Neural cell (in vitro differentiated cells): ENCODE results near the gene ADK. TPM values are rescaled to one million over a fixed set of nuclear protein-coding genes. Genes with fewer than 3 reads are reported as not detected.
"Not testable (repeated sequence)": the region's sequence is repeated elsewhere in the genome, so short reads cannot be mapped to it uniquely, and the experiment has no call there.

Source experiments
- H2AFZ ChIP-seq: fragments of 200-600, 300-800 bp; sonication (generic), shearing (Covaris generic); 2 replicates; pipeline ENCODE4 v1.6.0; 2014; ENCODE audit warnings: low read depth, mild to moderate bottlenecking, antibody characterized with exemption, low read length, moderate library complexity
- H3F3A ChIP-seq: fragments of 200-600 bp; shearing (Covaris generic); 2 replicates; pipeline ENCODE4 v1.6.1; 2016; ENCODE audit warnings: mild to moderate bottlenecking, moderate library complexity, mixed read lengths, antibody characterized with exemption, low read length; ENCODE audit not compliant: insufficient read depth, poor library complexity, severe bottlenecking
- H3K27ac ChIP-seq: fragments of 200-600, 300-800 bp; sonication (generic), shearing (Covaris generic); 2 replicates; pipeline ENCODE4 v1.5.1; 2014; ENCODE audit warnings: mild to moderate bottlenecking, low read length, moderate library complexity
- H3K27me3 ChIP-seq: fragments of 300-800, 200-600 bp; sonication (generic), shearing (Covaris generic); 2 replicates; pipeline ENCODE4 v1.6.0; 2014; ENCODE audit warnings: mild to moderate bottlenecking, low read depth, low read length, moderate library complexity; ENCODE audit not compliant: insufficient read depth
- H3K36me3 ChIP-seq: fragments of 300-800, 200-600 bp; sonication (generic), shearing (Covaris generic); 2 replicates; pipeline ENCODE4 v1.5.1; 2014; ENCODE audit warnings: mild to moderate bottlenecking, antibody characterized with exemption, low read length, moderate library complexity; ENCODE audit not compliant: insufficient read depth
- H3K4me2 ChIP-seq: fragments of 300-800, 200-600 bp; sonication (generic), shearing (Covaris generic); 2 replicates; pipeline ENCODE4 v1.6.0; 2014; ENCODE audit warnings: mild to moderate bottlenecking, low read length
- H3K4me3 ChIP-seq: fragments of 300-800, 200-600 bp; sonication (generic), shearing (Covaris generic); 2 replicates; pipeline ENCODE4 v1.5.1; 2014; ENCODE audit warnings: mild to moderate bottlenecking, low read length, moderate library complexity
- H3K79me2 ChIP-seq: fragments of 200-600 bp; shearing (Covaris generic); replicated peaks from 2 replicates; pipeline ENCODE4 v1.6.0; 2014; ENCODE audit warnings: mild to moderate bottlenecking, low read length, moderate library complexity; ENCODE audit not compliant: insufficient read depth
- H3K9ac ChIP-seq: fragments of 300-800, 200-600 bp; sonication (generic), shearing (Covaris generic); 2 replicates; pipeline ENCODE4 v1.6.1; 2016; ENCODE audit warnings: mild to moderate bottlenecking, low read length, mixed read lengths
- H3K9me2 ChIP-seq: fragments of 200-600 bp; shearing (Covaris generic); 2 replicates; pipeline ENCODE4 v1.6.1; 2016; ENCODE audit warnings: mild to moderate bottlenecking, low read length, mixed read lengths; ENCODE audit not compliant: insufficient read depth
- H3K9me3 ChIP-seq: fragments of 200-600, 300-800 bp; sonication (generic), shearing (Covaris generic); 2 replicates; pipeline ENCODE4 v1.6.1; 2016; ENCODE audit warnings: mild to moderate bottlenecking, mixed run types, low read length, moderate library complexity, mixed read lengths
- H4K20me1 ChIP-seq: fragments of 200-600 bp; shearing (Covaris generic); 2 replicates; pipeline ENCODE4 v1.6.1; 2016; ENCODE audit warnings: mild to moderate bottlenecking, mixed run types; ENCODE audit not compliant: insufficient read depth
- EP300 ChIP-seq: fragments of 450-650 bp; conservative IDR thresholded peaks from 2 replicates; pipeline ENCODE4 v1.6.1; 2014; ENCODE audit warnings: antibody characterized with exemption, mild to moderate bottlenecking, moderate library complexity; ENCODE audit not compliant: poor library complexity, severe bottlenecking
- EZH2 ChIP-seq: fragments of 200-600, 300-800 bp; shearing (Covaris generic), sonication (generic); IDR thresholded peaks from 2 replicates; pipeline ENCODE4 v1.6.1; 2014; ENCODE audit warnings: antibody characterized with exemption, low read length, borderline replicate concordance, mild to moderate bottlenecking; ENCODE audit not compliant: insufficient read depth, poor library complexity, severe bottlenecking
- MXI1 ChIP-seq: fragments of 450-650 bp; conservative IDR thresholded peaks from 2 replicates; pipeline ENCODE4 v1.6.1; 2014; ENCODE audit warnings: antibody characterized with exemption, mild to moderate bottlenecking; ENCODE audit not compliant: poor library complexity, severe bottlenecking
- POLR2AphosphoS5 ChIP-seq: IDR thresholded peaks from 2 replicates; pipeline ENCODE4 v1.6.1; 2012
- RAD21 ChIP-seq: fragments of 450-650 bp; conservative IDR thresholded peaks from 2 replicates; pipeline ENCODE4 v1.6.1; 2014; ENCODE audit warnings: antibody characterized with exemption, mild to moderate bottlenecking, moderate library complexity
- SMC3 ChIP-seq: fragments of 450-650 bp; conservative IDR thresholded peaks from 2 replicates; pipeline ENCODE4 v1.6.1; 2014; ENCODE audit warnings: antibody characterized with exemption, mild to moderate bottlenecking, moderate library complexity; ENCODE audit not compliant: poor library complexity
- TAF1 ChIP-seq: IDR thresholded peaks from 2 replicates; pipeline ENCODE4 v1.6.1; 2012; ENCODE audit warnings: low read depth
- polyA plus RNA-seq: library from polyadenylated mRNA; depleted of rRNA; stranded (reverse); fragments of >200 nt; gene quantifications from 2 replicates; pipeline ENCODE4 v1.2.3, GENCODE V29; 2014
- TF ChIP-seq, protein P1 (sequence below): IDR thresholded peaks from 2 replicates; pipeline ENCODE4 v1.6.1; 2012; ENCODE audit warnings: borderline replicate concordance
- TF ChIP-seq, protein P2 (sequence below): fragments of 450-650 bp; IDR thresholded peaks from 2 replicates; pipeline ENCODE4 v1.5.1; 2014; ENCODE audit warnings: antibody characterized with exemption, mild to moderate bottlenecking, moderate library complexity; ENCODE audit not compliant: poor library complexity, severe bottlenecking

Gene ADK
- polyA plus RNA-seq, 1 donor from 2014 or later = 19.5 TPM

- no peak overlapping the region for H3K27ac ChIP-seq
- H3K9me2 ChIP-seq = no peaks in the 10 kb centered on the region
- H3K79me2 ChIP-seq = no peaks in the 10 kb centered on the region
- no peak overlapping the region for H2AFZ ChIP-seq
- no peak overlapping the region for H3K4me2 ChIP-seq
- H4K20me1 ChIP-seq = no peaks in the 10 kb centered on the region
- no peaks in the 10 kb centered on the region for H3K9me3 ChIP-seq
- H3K36me3 ChIP-seq = no peaks in the 10 kb centered on the region
- H3K9ac ChIP-seq = no peak overlapping the region
- H3K27me3 ChIP-seq = no peaks in the 10 kb centered on the region
- peaks cover 4% of the 10 kb centered on the region for H3F3A ChIP-seq
- H3K4me3 ChIP-seq = no peak overlapping the region
- TF ChIP-seq, protein P1, sequence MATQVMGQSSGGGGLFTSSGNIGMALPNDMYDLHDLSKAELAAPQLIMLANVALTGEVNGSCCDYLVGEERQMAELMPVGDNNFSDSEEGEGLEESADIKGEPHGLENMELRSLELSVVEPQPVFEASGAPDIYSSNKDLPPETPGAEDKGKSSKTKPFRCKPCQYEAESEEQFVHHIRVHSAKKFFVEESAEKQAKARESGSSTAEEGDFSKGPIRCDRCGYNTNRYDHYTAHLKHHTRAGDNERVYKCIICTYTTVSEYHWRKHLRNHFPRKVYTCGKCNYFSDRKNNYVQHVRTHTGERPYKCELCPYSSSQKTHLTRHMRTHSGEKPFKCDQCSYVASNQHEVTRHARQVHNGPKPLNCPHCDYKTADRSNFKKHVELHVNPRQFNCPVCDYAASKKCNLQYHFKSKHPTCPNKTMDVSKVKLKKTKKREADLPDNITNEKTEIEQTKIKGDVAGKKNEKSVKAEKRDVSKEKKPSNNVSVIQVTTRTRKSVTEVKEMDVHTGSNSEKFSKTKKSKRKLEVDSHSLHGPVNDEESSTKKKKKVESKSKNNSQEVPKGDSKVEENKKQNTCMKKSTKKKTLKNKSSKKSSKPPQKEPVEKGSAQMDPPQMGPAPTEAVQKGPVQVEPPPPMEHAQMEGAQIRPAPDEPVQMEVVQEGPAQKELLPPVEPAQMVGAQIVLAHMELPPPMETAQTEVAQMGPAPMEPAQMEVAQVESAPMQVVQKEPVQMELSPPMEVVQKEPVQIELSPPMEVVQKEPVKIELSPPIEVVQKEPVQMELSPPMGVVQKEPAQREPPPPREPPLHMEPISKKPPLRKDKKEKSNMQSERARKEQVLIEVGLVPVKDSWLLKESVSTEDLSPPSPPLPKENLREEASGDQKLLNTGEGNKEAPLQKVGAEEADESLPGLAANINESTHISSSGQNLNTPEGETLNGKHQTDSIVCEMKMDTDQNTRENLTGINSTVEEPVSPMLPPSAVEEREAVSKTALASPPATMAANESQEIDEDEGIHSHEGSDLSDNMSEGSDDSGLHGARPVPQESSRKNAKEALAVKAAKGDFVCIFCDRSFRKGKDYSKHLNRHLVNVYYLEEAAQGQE = no peak
- TF ChIP-seq EP300 = no peak
- TF ChIP-seq TAF1 = no peak
- TF ChIP-seq, protein P2, sequence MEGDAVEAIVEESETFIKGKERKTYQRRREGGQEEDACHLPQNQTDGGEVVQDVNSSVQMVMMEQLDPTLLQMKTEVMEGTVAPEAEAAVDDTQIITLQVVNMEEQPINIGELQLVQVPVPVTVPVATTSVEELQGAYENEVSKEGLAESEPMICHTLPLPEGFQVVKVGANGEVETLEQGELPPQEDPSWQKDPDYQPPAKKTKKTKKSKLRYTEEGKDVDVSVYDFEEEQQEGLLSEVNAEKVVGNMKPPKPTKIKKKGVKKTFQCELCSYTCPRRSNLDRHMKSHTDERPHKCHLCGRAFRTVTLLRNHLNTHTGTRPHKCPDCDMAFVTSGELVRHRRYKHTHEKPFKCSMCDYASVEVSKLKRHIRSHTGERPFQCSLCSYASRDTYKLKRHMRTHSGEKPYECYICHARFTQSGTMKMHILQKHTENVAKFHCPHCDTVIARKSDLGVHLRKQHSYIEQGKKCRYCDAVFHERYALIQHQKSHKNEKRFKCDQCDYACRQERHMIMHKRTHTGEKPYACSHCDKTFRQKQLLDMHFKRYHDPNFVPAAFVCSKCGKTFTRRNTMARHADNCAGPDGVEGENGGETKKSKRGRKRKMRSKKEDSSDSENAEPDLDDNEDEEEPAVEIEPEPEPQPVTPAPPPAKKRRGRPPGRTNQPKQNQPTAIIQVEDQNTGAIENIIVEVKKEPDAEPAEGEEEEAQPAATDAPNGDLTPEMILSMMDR = no peak
- no peak for TF ChIP-seq SMC3
- no peak for TF ChIP-seq POLR2AphosphoS5
- TF ChIP-seq RAD21 = no peak
- no peak for TF ChIP-seq EZH2
- no peak for TF ChIP-seq MXI1
Observed at GRCh38 chr10:74558403-74558802, 407.4 kb downstream of the ADK start.

GRCh38 chr10:74558897-74559296 is 407.9 kb downstream of the ADK start:
- no peaks in the 10 kb centered on the region for H3K36me3 ChIP-seq
- no peak overlapping the region for H3K27ac ChIP-seq
- no peaks in the 10 kb centered on the region for H4K20me1 ChIP-seq
- H3F3A ChIP-seq = peaks cover 4% of the 10 kb centered on the region
- H3K27me3 ChIP-seq = no peaks in the 10 kb centered on the region
- H2AFZ ChIP-seq = no peak overlapping the region
- H3K4me3 ChIP-seq = no peak overlapping the region
- no peaks in the 10 kb centered on the region for H3K79me2 ChIP-seq
- H3K4me2 ChIP-seq = no peak overlapping the region
- no peak overlapping the region for H3K9ac ChIP-seq
- H3K9me3 ChIP-seq = no peaks in the 10 kb centered on the region
- TF ChIP-seq EP300 (no peak), TAF1 (no peak), SMC3 (no peak), MXI1 (no peak), EZH2 (no peak), RAD21 (no peak), POLR2AphosphoS5 (no peak)
- TF ChIP-seq, protein P1 = no peak
- TF ChIP-seq, protein P2 = no peak
- H3K9me2 ChIP-seq = no peaks in the 10 kb centered on the region

DNA sequence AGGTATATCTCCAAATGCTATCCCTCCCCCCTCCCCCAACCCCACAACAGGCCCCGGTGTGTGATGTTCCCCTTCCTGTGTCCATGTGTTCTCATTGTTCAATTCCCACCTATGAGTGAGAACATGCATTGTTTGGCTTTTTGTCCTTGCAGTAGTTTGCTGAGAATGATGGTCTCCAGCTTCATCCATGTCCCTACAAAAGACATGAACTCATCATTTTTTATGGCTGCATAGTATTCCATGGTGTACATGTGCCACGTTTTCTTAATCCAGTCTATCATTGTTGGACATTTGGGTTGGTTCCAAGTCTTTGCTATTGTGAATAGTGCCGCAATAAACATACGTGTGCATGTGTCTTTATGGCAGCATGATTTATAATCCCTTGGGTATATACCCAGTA is 417.9 kb downstream of the ADK start:
- H3K4me2 ChIP-seq, H3K4me3 ChIP-seq, H3F3A ChIP-seq, H3K79me2 ChIP-seq, H4K20me1 ChIP-seq, H2AFZ ChIP-seq, H3K9ac ChIP-seq, H3K27ac ChIP-seq, H3K36me3 ChIP-seq, H3K9me2 ChIP-seq, H3K9me3 ChIP-seq, H3K27me3 ChIP-seq: not testable (repeated sequence)
